Stimulated activated CD4-positive, alpha-beta T cell treated with anti-CD3 and anti-CD28 coated beads, Interleukin-1b, Interleukin-23, amount 100 ng/mL, for 4 hours (primary cell): Measurements from ENCODE around the gene PTPN11.
A peak's percentile ranks its signal among the peaks of the same experiment; 100 is the strongest.
"Not testable (repeated sequence)": the region's sequence is repeated elsewhere in the genome, so short reads cannot be mapped to it uniquely, and the experiment has no call there.

Source experiments
- DNase-seq, 2 donors: peaks; one replicate each; pipeline ENCODE4 v3.0.0-alpha.2; 2020; ENCODE audit warnings: low read depth in 2 of 2

The PTPN11 gene

GRCh38 chr12:112418608-112419296, at the start of gene PTPN11:
Gene PTPN11, plus strand, starts transcription at chr12:112418947. Its CDS starts 165 bp downstream, at chr12:112419112.
- DNase-seq: peak; percentile 86 to 91

GRCh38 chr12:112370199-112370598, 48.5 kb upstream of the PTPN11 start:
- no peak for DNase-seq

- DNase-seq: no peak
Measured at GRCh38 chr12:112370868-112371510, 47.8 kb upstream of the PTPN11 start.

- DNase-seq: no peak
Measured at GRCh38 chr12:112374166-112374740, 44.5 kb upstream of the PTPN11 start.

GRCh38 chr12:112375105-112375504, 43.6 kb upstream of the PTPN11 start:
- DNase-seq: no peak

GRCh38 chr12:112380663-112381405, 37.9 kb upstream of the PTPN11 start:
- DNase-seq: no peak

GRCh38 chr12:112381406-112381882, 37.3 kb upstream of the PTPN11 start:
- peak in 1 of 2 donors; percentile 15 for DNase-seq

GRCh38 chr12:112381883-112382796, 36.6 kb upstream of the PTPN11 start, which contains the start of gene HECTD4:
Gene HECTD4, minus strand, starts transcription at chr12:112382431. Its CDS starts 303 bp downstream, at chr12:112382128.
- DNase-seq: peak; percentile 86 to 97

GRCh38 chr12:112382866-112383265, 35.9 kb upstream of the PTPN11 start:
- no peak for DNase-seq

GRCh38 chr12:112386726-112387125, 32.0 kb upstream of the PTPN11 start:
- no peak for DNase-seq

GRCh38 chr12:112389228-112389627, 29.5 kb upstream of the PTPN11 start:
- DNase-seq: no peak

- not testable (repeated sequence) for DNase-seq
Measured at GRCh38 chr12:112389922-112390654, 28.7 kb upstream of the PTPN11 start.

- DNase-seq: no peak
Measured at GRCh38 chr12:112393328-112393727, 25.4 kb upstream of the PTPN11 start.

- no peak for DNase-seq
Measured at GRCh38 chr12:112401054-112401453, 17.7 kb upstream of the PTPN11 start.

- no peak for DNase-seq
Measured at GRCh38 chr12:112401903-112402498, 16.7 kb upstream of the PTPN11 start.

GRCh38 chr12:112406519-112407488, 11.9 kb upstream of the PTPN11 start:
- DNase-seq: no peak

- DNase-seq: not testable (repeated sequence)
Measured at GRCh38 chr12:112407683-112408082, 11.1 kb upstream of the PTPN11 start.

- DNase-seq: no peak
Measured at GRCh38 chr12:112408621-112409020, 10.1 kb upstream of the PTPN11 start.
